Gastroesophageal sphincter (tissue), 4 donors: ENCODE data around the gene CTNNA3. TPM values are rescaled to one million over a fixed set of nuclear protein-coding genes. Genes with fewer than 3 reads are reported as not detected.

Source experiments
- ATAC-seq: fragments of 150-250 bp; one replicate; pipeline ENCODE4 v1.9.1; 2016; ENCODE audit warnings: mild to moderate bottlenecking, moderate library complexity
- H3K27ac ChIP-seq, 4 donors: fragments of 200-600 bp; sonication (generic) in 3 of 4; 1 replicate in 3 of 4; 2 replicates in 1 of 4; pipeline ENCODE4 v1.5.1; 2016 to 2019
- H3K27me3 ChIP-seq: fragments of 200-600 bp; sonication (generic); one replicate; pipeline ENCODE4 v1.5.1; 2019
- H3K36me3 ChIP-seq, 2 donors: fragments of 200-600 bp; sonication (generic); one replicate each; pipeline ENCODE4 v1.5.1; 2019; ENCODE audit warnings: control low read depth in 1 of 2
- H3K4me1 ChIP-seq, 3 donors: fragments of 200-600 bp; sonication (generic); 1 replicate in 2 of 3; 2 replicates in 1 of 3; pipeline ENCODE4 v1.5.1; 2016 to 2019; ENCODE audit warnings: control low read depth in 2 of 3
- H3K4me3 ChIP-seq, 2 donors: fragments of 200-600 bp; sonication (generic); one replicate each; pipeline ENCODE4 v1.5.1; 2019; ENCODE audit warnings: mild to moderate bottlenecking in 1 of 2, moderate library complexity in 1 of 2
- H3K9me3 ChIP-seq, 3 donors: fragments of 200-600 bp; sonication (generic); one replicate each; pipeline ENCODE4 v1.5.1; 2017 to 2019; ENCODE audit warnings: control low read depth in 2 of 3
- CTCF ChIP-seq, 4 experiments: fragments of 200-600 bp in 2 of 4; fragments of 450-650 bp in 2 of 4; sonication (generic) in 1 of 4; IDR thresholded peaks; one replicate each; pipeline ENCODE4 v1.5.1; 2017 to 2019; ENCODE audit warnings: antibody characterized with exemption in 4 of 4, mild to moderate bottlenecking in 2 of 4, moderate library complexity in 2 of 4
- EP300 ChIP-seq: sonication (generic); formaldehyde crosslinking; IDR thresholded peaks from one replicate; pipeline ENCODE4 v1.6.1; 2017; ENCODE audit warnings: antibody characterized with exemption, mild to moderate bottlenecking
- POLR2A ChIP-seq, 2 donors: fragments of 450-650 bp; IDR thresholded peaks; one replicate each; pipeline ENCODE4 v1.6.1; 2017; ENCODE audit warnings: antibody characterized with exemption in 2 of 2, mild to moderate bottlenecking in 2 of 2, moderate library complexity in 1 of 2
- POLR2AphosphoS5 ChIP-seq: sonication (generic); formaldehyde crosslinking; IDR thresholded peaks from one replicate; pipeline ENCODE4 v1.6.1; 2017; ENCODE audit warnings: antibody characterized with exemption
- WGBS, 2 donors: methylation state at CpG; one replicate each; pipeline ENCODE4 v1.1.5; 2018; ENCODE audit warnings: low coverage in 1 of 2; 5-methylcytosine and 5-hydroxymethylcytosine counted together
- total RNA-seq, 4 donors: library from RNA; depleted of rRNA; stranded (reverse); fragments of >200 nt; gene quantifications; one replicate each; pipeline ENCODE4 v1.1.0, GENCODE V29; 2016

Gene CTNNA3
- total RNA-seq, 4 donors from 2014 or later = 5.1 to 22.0 (median 13.8) TPM

GRCh38 chr10:67477868-67478267 lies 218.1 kb downstream of the CTNNA3 start:
- peaks cover 0 to 36% (median 0%) of the 10 kb centered on the region in 3 donors for H3K9me3 ChIP-seq
- H3K27ac ChIP-seq = no peak overlapping the region
- WGBS, 2 donors = 90% methylated on average over 1 of the region's 1 CpG; no CpG with 5 or more reads in 1 of the 2 donors
- TF ChIP-seq EP300 (no peak), POLR2A (IDR thresholded peaks at IDR 0.05) (no peak), CTCF (IDR thresholded peaks at IDR 0.05) (no peak), POLR2AphosphoS5 (no peak)
- no peak overlapping the region for H3K4me3 ChIP-seq
- no peak for ATAC-seq
- H3K36me3 ChIP-seq = no peaks in the 10 kb centered on the region
- no peaks in the 10 kb centered on the region for H3K4me1 ChIP-seq
- no peaks in the 10 kb centered on the region for H3K27me3 ChIP-seq

GRCh38 chr10:67476201-67476600 lies 219.8 kb downstream of the CTNNA3 start:
- WGBS, 2 donors = 91% methylated on average over 4 of the region's 4 CpGs; no CpG with 5 or more reads in 1 of the 2 donors
- no peak for ATAC-seq

GRCh38 chr10:67473850-67474633 lies 222.0 kb downstream of the CTNNA3 start:
- TF ChIP-seq EP300 = no peak
- no peak for TF ChIP-seq POLR2AphosphoS5
- no peak for TF ChIP-seq POLR2A (IDR thresholded peaks at IDR 0.05)
- TF ChIP-seq CTCF (IDR thresholded peaks at IDR 0.05) = no peak
- Histone ChIP-seq H3K4me3 (no peak overlapping the region), H3K27ac (no peak overlapping the region), H3K27me3 (no peaks in the 10 kb centered on the region), H3K36me3 (no peaks in the 10 kb centered on the region), H3K9me3 (peaks cover 0 to 22% (median 0%) of the 10 kb centered on the region in 3 donors), H3K4me1 (no peaks in the 10 kb centered on the region)
- 84 to 88% methylated on average over 3 of the region's 3 CpGs for WGBS, 2 donors
- ATAC-seq = no peak

More at GRCh38 chr10:67476201-67476600, 219.8 kb downstream of the CTNNA3 start:
- Histone ChIP-seq H3K4me3 (no peak overlapping the region), H3K27me3 (no peaks in the 10 kb centered on the region), H3K27ac (no peak overlapping the region), H3K4me1 (no peaks in the 10 kb centered on the region), H3K36me3 (no peaks in the 10 kb centered on the region), H3K9me3 (peaks cover 0 to 36% (median 0%) of the 10 kb centered on the region in 3 donors)
- TF ChIP-seq CTCF (IDR thresholded peaks at IDR 0.05) (no peak), POLR2A (IDR thresholded peaks at IDR 0.05) (no peak), POLR2AphosphoS5 (no peak), EP300 (no peak)

GRCh38 chr10:67471022-67471421 lies 225.0 kb downstream of the CTNNA3 start:
- Histone ChIP-seq H3K9me3 (no peaks in the 10 kb centered on the region), H3K4me3 (no peak overlapping the region), H3K4me1 (no peaks in the 10 kb centered on the region), H3K27me3 (no peaks in the 10 kb centered on the region), H3K36me3 (no peaks in the 10 kb centered on the region), H3K27ac (no peak overlapping the region)
- WGBS, 2 donors = 76 to 77% methylated on average over 3 of the region's 3 CpGs
- TF ChIP-seq CTCF (IDR thresholded peaks at IDR 0.05) (no peak), POLR2A (IDR thresholded peaks at IDR 0.05) (no peak)
- ATAC-seq = no peak

- 81 to 87% methylated on average over 3 of the region's 3 CpGs for WGBS, 2 donors
- ATAC-seq = no peak
- no peaks in the 10 kb centered on the region for H3K9me3 ChIP-seq
- H3K4me3 ChIP-seq = no peak overlapping the region
- H3K27me3 ChIP-seq = no peaks in the 10 kb centered on the region
- TF ChIP-seq POLR2AphosphoS5 = no peak
- TF ChIP-seq EP300 = no peak
- TF ChIP-seq POLR2A (IDR thresholded peaks at IDR 0.05) = no peak
- no peak for TF ChIP-seq CTCF (IDR thresholded peaks at IDR 0.05)
- no peaks in the 10 kb centered on the region for H3K36me3 ChIP-seq
- no peaks in the 10 kb centered on the region for H3K4me1 ChIP-seq
- H3K27ac ChIP-seq = no peak overlapping the region
These were observed 231.7 kb downstream of the CTNNA3 start for GRCh38 chr10:67464278-67464677.
